GM19025 (cell line): ENCODE results near the gene FAM234B.
A peak's percentile ranks its signal among the peaks of the same experiment; 100 is the strongest.

Source experiments
- ATAC-seq: cut with Tn5 transposase; IDR thresholded peaks from one replicate; pipeline ENCODE4 v1.9.1; 2021; ENCODE audit warnings: mild to moderate bottlenecking, low read depth, moderate library complexity; ENCODE audit not compliant: unreplicated experiment

The FAM234B gene

DNA sequence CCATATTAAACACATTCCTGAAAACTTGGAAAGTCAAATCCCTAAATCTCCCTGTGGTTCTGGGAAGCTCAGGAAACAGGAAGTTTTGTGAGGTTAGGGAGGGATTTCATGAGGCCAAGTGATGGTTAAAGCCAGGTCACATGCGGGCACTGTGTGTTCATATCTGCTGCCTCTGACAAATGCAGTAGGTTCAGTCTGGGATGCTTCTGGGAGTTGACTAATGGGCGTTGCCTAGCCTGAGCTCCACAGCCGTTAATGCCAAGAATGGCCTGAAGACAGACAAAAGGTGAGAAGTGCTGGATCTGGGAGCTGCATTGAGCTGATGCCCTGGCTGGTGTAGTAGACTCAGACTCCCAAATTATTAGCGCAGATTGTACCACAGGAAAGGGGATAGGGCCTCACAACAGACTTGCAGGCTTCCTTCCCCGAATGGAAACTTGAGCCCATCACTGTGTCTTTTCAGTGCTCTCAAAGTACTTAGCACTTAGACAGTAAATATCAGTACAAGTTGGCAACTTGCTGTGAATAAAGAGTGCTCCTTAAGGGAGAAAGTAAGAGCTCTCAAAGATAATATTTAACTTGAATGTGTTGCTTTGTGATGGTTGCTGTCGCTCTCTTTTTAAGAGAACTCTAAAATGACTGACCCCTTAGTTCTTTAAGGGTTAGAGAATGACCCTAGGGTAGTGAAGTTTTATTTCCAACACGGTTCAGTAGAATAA lies 41.9 kb downstream of the FAM234B start:
- no peak for ATAC-seq

DNA sequence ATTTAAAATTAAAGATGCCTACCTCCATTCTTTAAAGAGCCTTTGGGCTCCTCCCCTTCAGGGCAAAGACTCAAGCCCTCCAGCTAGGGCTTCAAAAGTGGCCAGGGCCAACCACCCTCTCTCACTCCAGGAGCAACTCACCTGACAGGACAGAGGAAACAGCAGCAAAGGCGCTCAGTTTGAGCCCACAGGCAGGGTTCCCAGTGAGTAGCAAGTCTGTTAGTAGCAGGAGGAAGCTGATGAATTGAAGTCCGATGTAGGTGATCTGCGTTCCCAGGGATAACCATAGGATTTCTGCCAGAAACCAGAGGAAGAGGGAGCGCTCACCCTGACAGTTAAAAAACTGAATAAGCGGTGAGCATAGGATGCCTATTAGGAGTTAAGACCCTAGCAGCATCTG lies 43.6 kb downstream of the FAM234B start:
- no peak for ATAC-seq

DNA sequence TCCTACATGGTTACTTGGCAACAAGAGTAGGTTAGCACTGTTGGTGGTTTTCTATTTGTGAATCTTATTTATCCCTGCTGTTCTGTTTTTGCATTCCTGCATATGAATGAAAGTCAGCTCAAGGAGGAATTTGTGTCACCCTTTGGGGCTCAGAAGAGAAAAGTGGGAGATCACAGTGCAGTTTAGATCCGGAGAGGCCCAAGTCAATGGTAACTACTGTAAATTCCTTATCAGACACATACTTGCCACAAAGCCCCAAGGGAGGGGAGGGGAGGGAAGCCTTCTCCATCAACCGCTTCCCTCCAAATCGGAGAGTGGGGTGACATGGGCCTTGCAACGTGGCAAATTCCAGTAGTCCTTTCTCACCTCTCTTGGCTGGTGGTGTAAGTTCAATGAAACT lies 44.3 kb downstream of the FAM234B start:
- ATAC-seq = no peak

DNA sequence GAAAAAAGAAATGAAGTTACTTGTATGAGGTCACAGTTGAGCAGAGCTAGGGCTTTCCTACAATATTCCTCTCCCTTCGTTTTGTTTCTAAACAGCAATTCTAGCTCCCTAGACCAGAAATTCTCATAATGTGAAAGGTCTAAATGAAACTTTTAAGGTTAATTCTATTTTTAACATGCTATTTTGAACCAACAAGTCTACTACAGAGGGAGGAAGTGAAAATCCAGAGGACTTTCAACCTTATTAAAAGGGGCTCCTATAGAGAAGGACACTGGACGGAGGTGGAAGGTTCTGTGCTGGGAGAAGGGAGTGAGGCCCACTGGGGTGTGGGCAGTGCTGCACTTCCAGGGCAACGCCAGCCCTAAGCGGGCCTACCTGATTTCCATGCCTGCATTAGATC lies 45.9 kb downstream of the FAM234B start:
- ATAC-seq = no peak

DNA sequence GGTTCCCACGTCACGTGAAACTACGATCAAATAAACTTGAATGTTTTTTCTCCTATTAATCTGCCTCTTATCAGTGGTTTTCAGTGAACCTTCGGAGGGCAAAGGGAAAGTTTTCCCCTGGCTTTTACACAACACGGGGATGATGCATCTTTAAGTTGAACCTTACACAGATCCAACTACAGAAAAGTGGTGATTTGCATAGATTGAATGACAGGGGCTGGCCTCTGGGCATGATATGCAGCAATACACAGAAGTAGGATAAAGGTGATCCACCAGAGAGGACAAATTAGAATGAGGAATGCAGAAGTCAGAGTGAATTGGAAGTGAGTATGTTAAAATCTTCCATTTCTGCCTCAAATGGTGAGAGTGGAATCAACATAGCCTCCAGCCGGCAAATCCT lies 47.7 kb downstream of the FAM234B start:
- ATAC-seq = no peak

DNA sequence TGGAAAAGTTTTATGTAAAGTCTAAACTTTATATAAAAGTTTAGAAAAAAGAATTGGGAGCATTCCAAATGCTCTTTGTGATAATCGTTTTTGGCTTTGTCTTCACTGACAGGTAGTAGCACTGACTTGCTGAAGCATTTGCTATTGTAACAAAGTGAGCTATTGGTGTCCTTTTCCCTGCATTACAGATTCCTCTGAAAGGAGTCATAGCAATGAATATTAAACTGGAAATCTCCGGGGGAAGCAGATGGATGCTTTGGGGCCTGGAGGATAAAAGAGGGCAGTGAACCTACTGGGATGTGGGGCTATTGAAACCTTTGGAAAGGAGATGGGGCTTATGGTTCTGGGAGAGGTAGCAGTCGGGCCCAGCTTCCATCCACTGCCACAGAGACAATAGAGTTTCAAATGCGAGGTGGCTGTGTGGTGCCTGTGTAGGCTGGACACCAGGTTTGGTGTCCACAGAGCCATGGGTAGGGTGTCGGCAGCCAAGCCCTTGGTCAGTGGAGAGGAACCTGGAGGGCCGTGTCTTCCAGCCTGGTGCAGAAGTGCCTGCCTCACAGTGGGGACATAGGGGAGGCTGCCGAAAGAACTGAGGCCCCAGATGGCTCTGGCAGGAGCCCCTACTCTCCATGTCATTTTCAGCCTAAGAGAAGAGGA lies 49.1 kb downstream of the FAM234B start:
- ATAC-seq = no peak

DNA sequence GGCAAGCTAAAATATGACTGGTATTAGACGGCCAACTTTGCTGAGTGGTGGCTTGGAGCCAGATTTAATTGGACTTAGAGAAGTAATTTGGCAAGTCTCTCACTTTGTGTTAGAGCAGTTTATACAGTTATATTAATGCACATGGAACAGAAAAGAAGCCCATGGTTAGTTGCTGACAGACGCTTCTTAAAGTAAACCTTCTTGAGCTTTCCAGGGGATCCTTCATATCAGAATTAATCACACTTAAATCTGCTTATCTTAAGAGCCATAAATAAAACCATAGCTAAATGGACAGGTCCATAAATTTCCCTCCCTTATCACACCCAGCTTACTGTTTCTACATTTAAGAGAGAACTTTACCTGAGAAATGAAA lies 49.7 kb downstream of the FAM234B start:
- no peak for ATAC-seq

DNA sequence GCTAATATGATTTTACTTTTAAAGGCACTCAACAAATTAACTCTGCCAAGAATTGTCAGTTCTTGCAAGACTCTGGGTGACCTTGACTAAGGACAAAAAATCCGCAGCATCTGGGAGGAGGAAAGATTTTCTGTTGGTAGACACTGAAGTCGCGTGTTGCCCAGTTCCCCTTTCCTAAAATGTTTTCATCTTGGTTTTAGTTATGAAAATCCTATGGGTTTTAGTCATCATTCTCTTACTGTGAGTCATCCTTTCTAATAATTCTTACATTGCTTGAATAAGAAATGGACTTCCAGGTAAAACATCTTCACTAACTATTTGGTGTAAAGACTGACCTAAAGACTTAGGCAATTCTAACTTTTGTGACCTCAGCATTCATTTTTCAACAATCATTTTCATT lies 50.2 kb downstream of the FAM234B start:
- ATAC-seq = no peak

DNA sequence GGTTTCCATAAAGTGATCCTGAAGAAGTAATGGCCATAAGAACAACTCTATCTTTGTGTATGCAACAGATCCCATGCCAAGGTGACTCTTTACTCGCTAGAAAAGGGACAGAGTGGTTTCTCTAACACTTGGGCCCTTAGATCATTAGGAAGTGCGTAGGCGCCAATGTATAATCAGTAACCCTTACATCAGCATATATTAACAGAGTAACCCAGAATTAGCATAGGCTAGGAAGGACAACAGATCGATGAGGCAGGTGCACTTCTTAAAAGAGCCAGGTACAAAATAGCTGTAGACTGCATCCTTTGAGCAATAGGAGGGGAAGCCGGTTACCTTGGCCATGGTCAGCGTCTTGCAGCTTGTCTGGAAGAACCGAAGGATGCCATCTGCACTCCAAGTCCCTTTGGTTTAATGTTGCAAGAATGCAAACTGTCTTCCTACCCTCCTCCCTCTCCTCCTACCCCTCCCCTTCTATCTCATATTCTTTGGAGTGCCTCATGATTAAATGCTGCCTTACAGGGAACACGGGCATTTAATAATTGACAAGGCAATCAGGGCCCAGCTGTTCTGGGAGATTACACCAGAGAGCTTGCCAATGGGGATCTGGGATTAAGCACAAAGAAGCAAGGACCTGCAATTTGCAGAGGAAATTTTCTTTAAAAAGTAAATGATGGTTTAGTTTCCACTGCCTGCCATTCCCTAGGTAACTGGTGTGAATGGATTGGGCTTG lies 51.2 kb downstream of the FAM234B start:
- ATAC-seq = no peak

DNA sequence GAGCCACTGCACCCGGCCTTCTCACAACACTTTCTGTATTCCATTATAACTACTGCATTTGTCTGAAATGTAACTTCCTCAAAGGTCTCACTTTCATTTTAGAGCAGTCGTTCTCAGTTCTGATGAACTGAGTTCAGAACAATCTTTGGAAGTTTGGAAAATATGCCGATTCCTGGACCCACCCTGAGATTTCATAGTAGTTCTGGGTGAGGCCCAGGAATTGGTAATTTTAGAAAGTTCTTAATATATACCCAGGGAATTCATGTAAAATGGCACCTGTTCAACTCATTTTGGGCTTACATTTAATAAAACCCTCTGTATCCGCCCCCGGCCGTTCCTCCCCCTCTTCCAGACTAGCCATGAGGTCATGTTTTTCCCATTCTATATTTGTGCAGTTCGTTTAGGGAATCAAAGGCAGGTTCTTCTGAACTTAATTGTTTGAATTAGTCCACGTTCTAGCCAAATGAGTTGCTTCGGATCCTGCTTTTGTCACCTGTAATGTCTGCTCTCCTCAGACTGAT lies 53.4 kb downstream of the FAM234B start:
- ATAC-seq = no peak

DNA sequence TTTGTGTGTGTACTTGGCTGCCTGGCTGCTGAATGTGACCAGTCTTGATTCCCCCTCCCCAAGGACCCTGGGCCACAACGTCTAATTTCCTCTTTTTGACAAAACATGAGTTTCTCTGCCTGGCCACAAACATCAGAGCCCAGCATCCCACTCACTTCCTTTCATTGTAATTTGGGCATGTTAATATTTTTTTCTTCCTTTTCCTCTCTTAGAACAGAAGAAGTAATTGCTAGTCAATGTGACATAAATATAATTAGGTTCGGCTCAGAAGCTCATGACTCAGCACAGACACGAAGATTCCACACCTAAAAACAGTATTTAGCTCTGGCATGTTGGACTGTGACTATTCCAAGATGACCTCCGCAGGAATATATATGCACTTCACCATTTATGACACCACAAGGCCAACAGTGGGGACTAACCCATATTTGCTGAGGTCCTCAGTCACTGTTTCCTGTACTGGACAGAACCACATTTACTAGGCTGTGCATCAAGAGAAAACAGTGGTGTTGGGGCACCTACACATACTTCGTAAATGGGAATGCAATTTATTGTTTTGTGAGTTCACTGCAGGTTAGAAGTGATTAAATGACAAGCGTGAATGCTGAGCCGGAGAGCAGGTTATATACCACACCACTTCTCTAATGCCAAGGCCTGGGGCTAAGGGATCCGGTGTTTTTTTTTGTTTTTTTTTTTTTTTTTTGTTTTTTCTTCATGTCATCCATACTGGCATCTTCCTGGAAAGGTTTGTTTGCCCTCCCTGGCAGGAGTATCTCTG lies 55.1 kb downstream of the FAM234B start:
- ATAC-seq = no peak

DNA sequence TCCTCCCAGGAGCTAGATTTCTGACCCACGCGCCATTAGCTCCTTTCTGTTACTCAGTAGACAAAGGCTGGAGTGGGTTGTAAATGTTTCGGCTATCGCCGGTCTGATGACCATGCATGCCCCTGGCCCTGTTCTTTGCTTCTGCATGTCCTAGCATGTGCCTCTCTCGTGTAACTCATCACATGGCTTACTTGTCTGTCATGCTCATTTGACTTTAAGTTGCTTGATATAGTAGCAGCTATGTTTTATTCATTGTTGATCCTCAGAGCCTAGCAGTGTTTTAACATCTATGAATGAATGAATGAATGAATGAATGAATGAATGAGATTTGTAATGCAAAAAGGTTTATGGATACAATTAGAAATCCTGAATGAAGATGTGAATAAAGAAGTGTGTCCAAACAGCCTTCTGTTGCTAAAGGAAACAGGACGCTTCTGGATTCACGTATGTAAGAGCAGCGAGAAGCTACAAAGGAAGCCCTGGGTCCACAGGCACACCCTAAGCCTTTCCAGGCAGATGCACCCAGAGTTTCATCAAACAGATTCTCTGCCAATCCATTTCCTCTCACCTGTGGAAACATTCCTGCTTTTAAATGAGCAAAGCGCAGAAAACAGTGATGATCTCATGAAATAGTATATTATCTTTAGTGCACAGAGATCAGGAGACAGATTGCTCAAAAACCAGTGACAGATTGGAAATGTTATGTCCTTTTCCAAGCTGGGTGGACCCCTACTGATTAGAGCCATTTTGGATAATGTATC lies 55.8 kb downstream of the FAM234B start:
- ATAC-seq = no peak

DNA sequence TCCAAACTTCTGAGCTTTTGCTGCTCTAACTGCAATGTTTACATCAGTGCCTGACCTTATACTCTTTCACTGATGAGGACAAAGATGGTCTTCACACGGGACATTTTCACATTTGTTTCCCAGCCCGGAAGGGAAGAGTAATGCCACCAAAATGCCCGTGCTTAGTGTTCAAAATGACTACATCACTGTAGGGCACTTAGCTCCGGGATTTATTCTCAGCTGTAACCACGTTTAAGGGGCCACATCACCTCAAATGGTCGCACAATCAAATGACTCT lies 56.4 kb downstream of the FAM234B start:
- ATAC-seq = no peak

DNA sequence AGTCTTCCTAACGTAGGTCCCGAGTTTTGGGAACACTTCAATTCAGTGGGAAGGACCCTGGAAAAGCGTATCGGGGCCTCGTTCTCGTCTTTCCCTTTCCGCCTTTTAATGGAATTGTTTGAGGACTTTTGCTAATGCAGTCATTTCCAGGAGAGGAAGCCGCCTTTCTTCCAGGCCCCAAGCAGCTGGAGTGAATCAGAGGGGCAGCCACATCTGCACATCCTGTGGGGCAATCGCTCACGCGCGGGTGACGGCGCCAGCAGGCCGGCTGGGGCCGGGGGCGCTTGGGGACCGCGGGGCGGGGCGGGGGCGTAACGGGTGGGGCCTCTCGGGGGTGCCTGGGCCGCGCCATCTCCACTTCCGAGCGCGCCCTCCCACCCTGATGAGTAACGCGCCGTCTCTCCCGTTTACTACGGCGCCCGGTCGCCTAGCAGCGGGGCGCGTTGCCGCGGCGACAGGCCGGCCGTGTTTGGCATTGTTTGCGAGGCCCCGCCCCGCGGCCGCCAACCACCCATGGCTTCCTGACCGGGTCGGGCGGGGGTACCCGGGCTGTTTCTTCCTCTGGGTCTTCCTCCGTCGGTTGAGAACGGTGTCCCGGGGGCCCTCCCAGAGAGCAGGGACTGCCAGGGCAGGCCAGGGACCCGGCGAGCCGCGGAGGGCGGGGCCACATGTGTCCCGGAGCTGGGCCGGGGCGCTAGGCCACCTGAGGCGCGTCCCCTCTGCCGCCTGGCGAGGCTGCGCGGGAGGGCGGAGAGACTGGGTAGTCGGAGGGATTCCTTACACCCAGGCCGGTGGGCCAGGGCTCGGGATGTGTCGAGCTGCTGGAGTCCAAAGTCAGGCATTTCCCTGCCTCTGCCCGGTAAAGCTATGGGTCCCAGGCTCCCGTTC lies 56.9 kb downstream of the FAM234B start:
- ATAC-seq = peak; percentile 88

DNA sequence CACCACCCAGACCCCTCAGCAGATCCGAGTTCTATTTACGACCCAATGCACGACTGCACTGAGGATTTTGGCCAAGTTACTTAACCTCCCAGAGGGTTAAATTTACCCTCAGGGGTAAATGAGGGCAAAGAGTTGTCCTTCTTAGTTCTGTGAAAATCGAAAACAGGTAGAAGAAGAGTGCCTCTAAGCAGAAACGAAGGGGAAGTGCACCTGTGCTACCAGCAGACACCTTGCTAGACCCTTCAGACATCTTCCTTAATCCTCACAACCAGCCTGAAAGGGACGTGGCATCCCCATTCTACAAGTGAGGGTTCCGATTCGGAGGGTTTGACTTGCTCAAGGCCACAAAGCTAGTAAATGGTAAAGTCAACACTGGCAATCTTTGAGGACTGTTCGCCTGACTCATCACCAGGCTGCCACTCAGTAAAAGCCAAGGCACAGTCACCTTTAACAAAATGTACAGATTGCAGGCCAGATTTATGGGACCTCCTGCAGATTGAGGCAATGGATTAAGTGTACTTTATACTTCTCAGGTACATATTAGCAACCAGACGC lies 57.7 kb downstream of the FAM234B start:
- ATAC-seq = no peak

DNA sequence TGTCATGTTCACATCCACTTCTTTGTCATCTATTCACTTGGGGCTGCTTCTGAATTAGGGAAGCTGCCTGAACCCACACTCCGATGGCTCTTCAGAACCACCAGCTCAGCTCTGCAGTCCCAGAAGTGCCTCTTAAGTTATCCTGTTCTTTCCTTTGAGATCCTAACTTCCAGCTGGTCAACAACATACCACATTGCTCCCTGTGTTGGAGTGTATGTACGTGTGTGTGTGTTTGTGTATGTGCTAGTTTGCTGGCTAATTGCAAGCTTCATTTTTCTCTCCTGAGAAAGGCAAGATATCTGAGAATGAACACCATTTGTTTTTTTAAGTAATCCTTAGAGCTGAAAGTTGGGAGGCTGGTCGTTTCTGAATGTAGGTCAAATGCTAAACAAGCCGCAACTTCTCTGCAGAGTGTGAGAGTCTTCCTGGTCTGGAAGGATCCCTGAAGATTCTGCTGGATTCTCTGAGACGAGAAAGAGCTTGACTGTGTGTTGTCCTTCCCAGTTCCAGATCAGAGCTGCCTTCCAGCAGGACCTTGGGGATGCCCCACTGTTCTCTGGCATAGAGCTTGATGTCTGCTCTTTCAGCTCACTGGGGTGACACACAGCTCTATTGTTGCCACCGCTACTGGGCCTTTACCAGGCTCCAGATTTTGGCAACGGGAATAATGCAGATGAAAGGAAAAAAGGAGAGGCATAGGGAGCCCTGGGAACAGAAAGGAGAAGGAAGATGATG lies 58.4 kb downstream of the FAM234B start:
- ATAC-seq = no peak

DNA sequence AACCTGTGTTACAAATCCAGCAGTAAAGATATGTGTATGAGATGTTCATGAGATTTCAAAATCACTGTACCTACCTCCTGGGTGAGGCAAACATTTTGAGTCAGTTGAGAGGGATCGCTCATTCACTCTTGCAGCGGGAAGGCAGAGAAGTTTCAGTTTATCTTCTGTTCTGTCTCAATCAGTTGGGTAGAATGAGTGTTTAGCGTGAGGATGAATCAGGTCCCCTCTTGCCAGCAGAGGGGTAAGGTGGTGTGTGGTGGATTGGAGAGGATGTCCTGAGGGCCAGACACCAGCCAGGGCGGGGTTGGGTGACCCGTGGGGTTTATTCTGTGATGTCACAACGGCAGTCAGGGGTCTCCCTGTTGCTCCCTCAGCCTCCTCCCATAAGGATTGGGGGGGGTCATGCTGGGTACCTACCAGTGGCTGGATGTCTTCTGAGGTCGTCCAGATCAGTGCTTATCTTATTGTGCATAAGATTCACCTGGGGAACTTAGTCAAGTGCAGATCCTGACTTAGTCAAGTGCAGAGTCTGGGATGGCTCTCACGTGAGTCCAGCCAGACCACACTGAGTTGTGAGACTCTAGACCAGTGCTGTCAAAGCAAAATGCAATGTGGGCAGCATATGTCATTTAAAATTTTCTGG lies 59.3 kb downstream of the FAM234B start, which contains the start of gene GSG1:
TSS of gene GSG1 (minus strand) at position 277 of the 643 bp plus-strand sequence. CDS start at position 122, 155 bp downstream.
- no peak for ATAC-seq

DNA sequence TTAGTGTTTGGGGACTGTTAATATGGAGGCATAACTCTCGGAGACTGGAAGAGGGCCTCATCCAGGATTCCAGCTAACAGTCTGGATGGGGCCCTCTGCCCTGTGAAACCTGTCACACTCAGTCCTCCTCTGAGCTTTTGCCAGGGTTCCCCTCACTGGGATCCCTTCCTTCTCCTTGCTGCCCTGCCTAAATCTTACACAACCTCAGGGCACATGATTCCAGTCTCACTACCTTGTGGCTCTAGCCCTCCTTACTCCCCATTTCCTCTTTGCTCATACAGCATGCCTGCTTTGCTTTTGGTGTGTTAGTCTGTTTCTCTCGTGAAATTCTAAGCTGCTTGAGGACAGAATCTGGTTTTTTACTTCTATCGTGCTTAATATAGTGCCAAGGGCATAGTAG lies 60.2 kb downstream of the FAM234B start:
- no peak for ATAC-seq
